ENCODE data around the gene PON2. TPM values are rescaled to one million over a fixed set of nuclear protein-coding genes. Genes with fewer than 3 reads are reported as not detected.

Gene PON2
- total RNA-seq, 1 donor from 2014 or later: 91.6 TPM

GRCh38 chr7:95472581-95473161, 37.8 kb upstream of the PON2 start:
- TF ChIP-seq CTCF (IDR thresholded peaks at IDR 0.05): no peak
- no peaks in the 10 kb centered on the region for H3K36me3 Mint-ChIP-seq (ENCODE audit: low read depth)
- H3K9me3 Mint-ChIP-seq (ENCODE audit: low read depth): no peaks in the 10 kb centered on the region
- H3K27me3 Mint-ChIP-seq (ENCODE audit: low read depth): no peaks in the 10 kb centered on the region
- H3K4me3 Mint-ChIP-seq (ENCODE audit: unreplicated experiment): no peak overlapping the region
- no peak for DNase-seq (ENCODE audit: low spot score)
- H3K4me1 Mint-ChIP-seq (ENCODE audit: low read depth): peaks cover 41% of the 10 kb centered on the region
- no peak overlapping the region for H3K27ac Mint-ChIP-seq (ENCODE audit: unreplicated experiment)

- Mint-ChIP-seq H3K9me3 (ENCODE audit: low read depth) (no peaks in the 10 kb centered on the region), H3K27ac (ENCODE audit: unreplicated experiment) (no peak overlapping the region), H3K4me3 (ENCODE audit: unreplicated experiment) (no peak overlapping the region), H3K27me3 (ENCODE audit: low read depth) (no peaks in the 10 kb centered on the region), H3K36me3 (ENCODE audit: low read depth) (no peaks in the 10 kb centered on the region), H3K4me1 (ENCODE audit: low read depth) (peaks cover 29% of the 10 kb centered on the region)
- TF ChIP-seq CTCF (IDR thresholded peaks at IDR 0.05): no peak
- DNase-seq (ENCODE audit: low spot score): no peak
Measured at GRCh38 chr7:95471071-95471470, 36.2 kb upstream of the PON2 start.

- Mint-ChIP-seq H3K27ac (ENCODE audit: unreplicated experiment) (peak overlapping the region; percentile 41), H3K36me3 (ENCODE audit: low read depth) (no peaks in the 10 kb centered on the region), H3K4me3 (ENCODE audit: unreplicated experiment) (no peak overlapping the region), H3K27me3 (ENCODE audit: low read depth) (no peaks in the 10 kb centered on the region), H3K9me3 (ENCODE audit: low read depth) (no peaks in the 10 kb centered on the region), H3K4me1 (ENCODE audit: low read depth) (peaks cover 24% of the 10 kb centered on the region)
- no peak for DNase-seq (ENCODE audit: low spot score)
- no peak for TF ChIP-seq CTCF (IDR thresholded peaks at IDR 0.05)
Measured at GRCh38 chr7:95470452-95470851, 35.6 kb upstream of the PON2 start.

GRCh38 chr7:95469848-95470247, 35.0 kb upstream of the PON2 start:
- no peaks in the 10 kb centered on the region for H3K9me3 Mint-ChIP-seq (ENCODE audit: low read depth)
- H3K4me1 Mint-ChIP-seq (ENCODE audit: low read depth): peaks cover 24% of the 10 kb centered on the region
- H3K27ac Mint-ChIP-seq (ENCODE audit: unreplicated experiment): peak overlapping the region; percentile 41
- TF ChIP-seq CTCF (IDR thresholded peaks at IDR 0.05): no peak
- H3K36me3 Mint-ChIP-seq (ENCODE audit: low read depth): no peaks in the 10 kb centered on the region
- DNase-seq (ENCODE audit: low spot score): no peak
- no peak overlapping the region for H3K4me3 Mint-ChIP-seq (ENCODE audit: unreplicated experiment)
- H3K27me3 Mint-ChIP-seq (ENCODE audit: low read depth): no peaks in the 10 kb centered on the region

- DNase-seq (ENCODE audit: low spot score): no peak
- H3K27ac Mint-ChIP-seq (ENCODE audit: unreplicated experiment): no peak overlapping the region
- no peaks in the 10 kb centered on the region for H3K27me3 Mint-ChIP-seq (ENCODE audit: low read depth)
- H3K4me3 Mint-ChIP-seq (ENCODE audit: unreplicated experiment): no peak overlapping the region
- H3K4me1 Mint-ChIP-seq (ENCODE audit: low read depth): peaks cover 24% of the 10 kb centered on the region
- no peaks in the 10 kb centered on the region for H3K36me3 Mint-ChIP-seq (ENCODE audit: low read depth)
- H3K9me3 Mint-ChIP-seq (ENCODE audit: low read depth): no peaks in the 10 kb centered on the region
- TF ChIP-seq CTCF (IDR thresholded peaks at IDR 0.05): no peak
Measured at GRCh38 chr7:95469187-95469586, 34.4 kb upstream of the PON2 start.
